ENCODE data around the gene F2R.

Gene F2R

DNA sequence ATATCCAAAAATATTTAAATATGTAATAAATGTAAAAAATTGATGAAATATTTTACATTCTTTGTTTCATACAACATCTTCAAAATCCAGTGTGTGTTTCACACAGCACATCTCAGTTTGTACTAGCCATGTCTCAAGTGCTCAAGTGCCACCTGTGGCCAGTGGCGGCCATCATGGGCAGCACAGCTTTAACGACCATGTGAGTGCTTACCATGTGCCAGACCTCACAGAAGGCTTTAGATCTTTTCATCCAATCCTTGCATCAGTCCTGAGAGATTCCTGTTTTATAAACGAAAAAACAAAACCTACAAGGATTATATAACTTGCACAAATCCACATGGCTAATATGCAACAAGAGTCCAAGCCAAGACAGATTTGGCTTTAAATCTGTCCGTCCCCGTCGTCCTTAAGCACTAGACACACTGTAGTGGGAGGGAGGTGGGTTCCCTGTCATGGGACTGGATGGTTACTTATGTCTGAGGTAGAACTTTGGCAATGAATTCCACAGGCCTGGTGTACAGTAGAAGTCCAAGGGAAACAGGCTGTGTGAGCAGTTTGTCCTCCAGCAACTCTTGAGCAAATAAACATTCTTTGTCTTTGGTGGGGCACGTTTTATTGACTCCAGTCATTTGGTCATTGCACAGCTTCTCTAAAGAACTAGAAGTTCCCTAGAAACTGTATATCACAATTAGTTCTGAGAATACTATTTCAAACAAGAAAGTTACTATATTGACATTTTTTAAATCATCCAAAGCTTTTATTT, 25.0 kb upstream of the F2R start:
- DNase-seq: no peak

DNA sequence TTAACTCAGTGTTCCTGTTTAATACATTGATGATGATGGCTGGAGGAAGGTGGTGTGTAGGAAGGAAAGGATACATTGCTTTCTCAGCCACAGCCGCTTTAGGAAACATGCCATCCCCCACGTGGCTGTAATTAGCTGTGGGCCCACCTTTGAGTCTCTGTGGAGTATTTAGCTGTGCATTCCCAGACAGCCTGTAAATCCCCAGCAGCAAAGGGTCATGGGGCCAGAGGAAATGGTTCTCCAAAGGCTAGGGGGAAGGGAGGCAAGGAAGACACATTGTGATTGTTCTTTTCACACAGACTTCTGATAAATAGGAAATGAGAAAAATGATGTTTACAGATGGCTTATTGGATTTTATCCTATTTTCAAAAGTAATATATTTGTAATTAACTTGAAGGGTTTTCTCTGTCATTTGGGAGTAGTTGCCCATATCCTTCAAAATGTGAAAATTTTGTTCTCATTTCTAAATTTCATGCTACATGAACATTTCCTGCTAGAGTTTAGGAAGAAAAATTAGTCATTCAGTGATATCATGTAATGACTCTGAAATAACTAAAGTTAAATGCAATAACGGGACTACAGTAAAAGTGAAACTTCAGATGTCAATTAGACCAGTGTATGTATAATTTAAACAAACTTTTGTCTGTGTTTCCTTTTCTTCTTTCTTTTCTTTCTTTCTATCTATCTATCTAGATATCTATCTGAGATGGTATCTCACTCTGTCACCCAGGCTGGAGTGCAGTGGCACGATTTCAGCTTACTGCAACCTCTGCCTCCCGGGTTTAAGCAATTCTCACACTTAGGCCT, 24.3 kb upstream of the F2R start:
- no peak for DNase-seq

DNA sequence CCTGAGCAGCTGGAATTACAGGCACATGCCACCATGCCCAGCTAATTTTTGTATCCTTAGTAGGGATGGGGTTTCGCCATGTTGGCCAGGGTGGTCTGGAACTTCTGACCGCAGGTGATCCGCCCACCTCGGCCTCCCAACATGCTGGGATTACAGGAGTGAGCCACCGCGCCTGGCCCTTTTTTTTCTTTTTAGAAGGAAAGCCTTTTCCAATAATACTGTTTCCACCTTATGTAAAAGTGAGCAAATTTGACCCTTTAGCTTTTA, 23.7 kb upstream of the F2R start:
- no peak for DNase-seq

DNA sequence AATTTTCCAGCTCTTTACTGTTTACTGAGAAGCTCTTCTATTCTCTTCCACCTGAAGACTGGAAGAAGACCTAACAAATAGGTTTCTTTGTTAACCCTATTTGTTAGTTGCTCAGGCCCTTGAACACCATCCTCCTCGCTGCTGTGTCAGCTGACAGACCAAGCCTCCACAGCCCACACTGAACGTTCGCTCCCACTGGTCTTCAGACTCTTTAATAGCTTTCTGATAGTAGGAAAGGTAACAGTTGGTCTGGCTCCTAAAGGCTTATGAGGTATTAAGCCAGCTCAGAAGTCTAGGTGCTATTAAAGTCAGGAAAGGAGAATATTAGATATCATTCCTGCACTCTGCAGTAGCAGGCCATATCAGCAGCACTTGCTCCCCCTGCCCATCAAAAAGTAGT, 23.3 kb upstream of the F2R start:
- DNase-seq: no peak

DNA sequence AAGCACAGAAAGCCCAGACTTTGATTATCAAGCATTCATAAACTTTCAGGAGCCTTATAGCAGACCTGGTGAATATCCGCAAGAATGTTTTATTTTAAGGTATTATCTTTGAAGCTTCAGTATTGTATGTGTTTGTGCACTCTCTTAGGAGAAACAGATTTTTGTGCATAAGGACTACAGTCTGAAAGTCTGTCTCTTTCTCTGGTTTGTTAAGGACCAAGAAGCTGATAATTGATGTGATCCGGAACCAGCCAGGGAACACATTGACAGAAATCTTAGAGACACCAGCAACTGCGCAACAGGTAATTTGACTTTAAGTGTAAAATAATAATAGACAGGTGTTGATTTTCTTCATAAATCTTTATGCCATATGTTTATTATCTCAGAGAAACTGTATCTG, 22.8 kb upstream of the F2R start:
- DNase-seq: no peak

DNA sequence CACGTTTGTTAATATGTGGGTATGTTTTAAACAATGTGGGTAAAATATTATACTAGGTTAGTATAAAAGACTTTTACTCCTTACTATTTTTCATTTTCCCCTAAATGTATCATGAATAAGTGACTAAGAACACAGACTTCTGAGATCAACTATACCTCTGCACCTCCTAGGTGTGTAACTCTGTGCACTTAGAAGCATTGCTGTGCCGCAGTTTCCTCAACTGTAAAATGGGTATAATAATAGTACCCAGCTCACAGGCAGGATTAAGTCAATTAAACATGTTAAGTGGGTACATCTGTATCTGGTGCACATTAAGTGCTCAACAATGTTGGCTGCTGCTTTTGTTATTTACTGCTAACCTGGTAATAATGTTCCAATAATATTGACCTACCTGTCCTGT, 21.6 kb upstream of the F2R start:
- no peak for DNase-seq

DNA sequence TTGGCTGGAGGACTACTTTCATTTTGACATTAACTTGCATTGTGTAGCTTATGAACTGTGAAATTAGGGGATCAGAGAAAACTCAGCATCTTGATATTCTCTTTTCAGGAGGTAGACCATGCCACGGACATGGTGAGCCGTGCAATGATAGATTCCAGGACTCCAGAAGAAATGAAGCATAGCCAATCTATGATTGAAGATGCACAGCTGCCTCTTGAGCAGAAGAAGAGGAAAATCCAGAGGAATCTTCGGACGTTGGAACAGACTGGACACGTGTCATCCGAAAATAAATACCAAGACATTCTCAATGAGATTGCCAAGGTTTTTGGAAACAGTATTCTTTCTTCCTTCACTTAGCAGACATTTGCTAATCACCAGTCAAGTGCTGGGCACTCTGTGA, 20.6 kb upstream of the F2R start:
- no peak for DNase-seq

DNA sequence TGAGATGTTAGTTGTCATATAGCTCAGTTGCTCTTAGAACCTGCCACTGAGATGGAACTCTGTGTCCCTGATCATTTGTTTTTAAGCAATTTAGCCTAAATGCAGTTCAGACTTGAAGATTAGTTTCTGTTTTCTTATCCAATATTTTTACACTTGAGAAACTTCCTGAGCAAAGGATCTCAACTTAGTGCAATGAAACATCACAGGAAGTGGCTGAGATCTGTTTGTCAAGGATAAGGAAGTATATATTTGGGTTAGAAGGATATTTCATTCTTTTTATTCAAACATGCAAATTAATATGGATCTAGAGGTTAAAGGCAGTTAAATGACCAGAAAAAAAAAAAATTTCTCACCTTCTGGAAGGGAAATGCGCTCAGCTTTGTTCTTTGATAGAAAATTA, 19.7 kb upstream of the F2R start:
- DNase-seq: no peak

DNA sequence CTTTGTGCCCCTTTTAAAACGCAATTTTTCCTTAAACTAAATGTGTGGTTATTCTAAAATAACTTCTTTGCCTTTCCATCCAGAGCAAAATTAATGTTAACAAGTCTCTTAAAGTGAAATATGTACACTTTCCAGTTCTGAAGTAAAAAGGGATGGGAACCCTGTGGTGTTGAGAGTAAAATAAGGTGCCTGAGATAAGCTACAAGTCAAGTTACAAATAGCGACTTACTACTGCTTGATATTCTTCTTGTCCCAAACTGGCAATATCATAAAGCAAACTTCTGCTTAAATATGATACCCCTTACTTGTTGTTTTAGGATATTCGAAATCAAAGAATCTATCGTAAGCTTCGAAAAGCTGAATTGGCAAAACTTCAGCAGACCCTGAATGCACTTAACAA, 18.3 kb upstream of the F2R start:
- no peak for DNase-seq

DNA sequence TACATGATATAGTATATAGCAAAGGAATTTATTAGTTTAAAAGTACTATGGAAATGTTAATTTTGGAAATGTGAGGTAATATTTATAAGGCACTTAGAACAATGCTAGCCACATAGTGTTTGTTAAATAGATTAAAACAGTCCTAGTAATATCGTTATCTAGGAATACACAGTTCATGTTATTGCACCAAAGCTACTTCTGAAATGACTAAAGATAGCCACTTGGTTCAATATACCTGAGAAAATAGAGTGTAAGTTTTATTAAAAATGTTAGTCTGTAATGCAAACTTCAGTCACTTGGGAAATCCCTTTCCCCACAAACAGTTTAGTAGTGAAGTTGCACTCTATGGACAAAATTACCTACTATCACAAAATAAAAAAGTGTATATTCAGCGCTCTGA, 15.4 kb upstream of the F2R start:
- no peak for DNase-seq

DNA sequence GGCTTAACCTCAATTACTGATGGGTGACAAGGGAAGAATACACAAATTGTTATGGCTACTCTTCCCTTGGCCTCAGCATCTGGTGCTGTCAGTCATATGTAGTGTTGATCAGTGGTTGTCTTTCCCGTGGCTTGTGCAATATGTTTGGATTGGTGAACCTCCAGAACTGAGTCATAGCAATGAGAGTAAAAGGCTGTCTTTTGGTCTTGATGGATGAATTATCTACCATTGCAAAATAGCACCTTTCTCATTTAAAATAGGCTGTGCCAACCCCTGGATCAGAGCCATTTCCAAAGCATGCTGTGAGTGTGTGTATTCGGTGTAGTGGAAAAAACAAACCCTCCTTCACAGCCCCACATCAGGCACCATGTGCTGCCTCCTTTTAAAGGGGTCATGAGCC, 14.6 kb upstream of the F2R start:
- DNase-seq: no peak

DNA sequence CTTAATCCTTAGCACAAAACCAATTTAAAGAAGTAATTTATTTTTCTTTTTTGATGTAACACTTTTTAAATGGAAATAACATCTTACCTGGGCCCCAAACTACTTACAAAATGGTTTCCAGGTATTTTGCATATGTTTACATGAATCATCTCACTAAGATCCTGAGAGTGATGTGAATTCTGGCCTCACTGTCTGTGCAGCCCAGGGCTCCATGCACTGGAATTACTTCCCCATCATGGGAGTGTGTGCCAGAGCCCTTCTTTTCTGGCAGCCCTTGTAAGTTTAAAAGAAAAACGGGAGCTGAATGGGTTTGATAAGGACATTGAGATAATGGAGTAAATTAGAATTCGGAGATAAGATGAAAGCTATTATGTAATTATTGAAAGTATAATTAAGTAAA, 12.2 kb upstream of the F2R start:
- DNase-seq: no peak

DNA sequence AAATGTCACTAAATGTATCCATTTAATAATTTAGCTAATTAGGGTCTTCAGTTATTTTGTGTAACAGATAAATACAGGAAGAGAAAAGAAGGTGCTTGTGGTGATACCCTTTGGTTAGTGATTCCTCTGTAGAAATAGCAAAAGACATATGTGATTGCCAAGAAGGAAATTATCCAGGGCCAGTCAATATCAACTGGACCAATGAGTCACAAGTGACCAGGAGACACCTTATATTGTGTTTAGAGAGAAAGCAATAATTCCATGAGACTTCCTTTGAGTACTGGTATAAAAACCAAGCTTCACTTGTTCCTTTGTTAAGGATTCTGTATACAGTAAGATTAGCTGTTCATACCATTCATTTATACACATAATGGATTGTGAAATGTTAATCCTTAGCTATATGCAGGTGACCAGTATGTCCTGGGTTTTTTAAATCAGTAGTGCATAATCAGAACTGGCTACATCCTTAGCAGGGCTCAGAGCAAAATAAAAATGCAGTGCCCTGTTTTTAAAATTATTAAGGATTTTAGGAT, 11.7 kb upstream of the F2R start:
- DNase-seq: no peak

DNA sequence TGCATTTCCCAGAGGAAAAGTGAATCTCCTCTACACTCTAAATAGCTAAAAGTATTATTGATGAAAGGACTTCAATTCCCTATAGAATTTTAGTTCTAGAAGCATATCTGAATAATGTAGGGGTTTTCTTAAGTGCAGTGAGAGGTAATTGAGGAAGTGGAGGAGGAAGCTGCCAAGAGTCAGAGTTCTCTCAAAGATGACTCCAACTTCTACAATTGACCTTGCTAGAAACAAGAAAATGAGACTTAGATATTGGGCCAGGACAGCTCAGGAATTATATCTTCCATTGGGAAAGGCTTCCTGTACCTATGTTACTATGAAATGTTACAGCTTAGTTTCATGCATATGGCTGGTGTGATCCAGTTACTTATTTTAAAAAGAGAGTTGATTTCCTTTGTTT, 10.4 kb upstream of the F2R start:
- no peak for DNase-seq

DNA sequence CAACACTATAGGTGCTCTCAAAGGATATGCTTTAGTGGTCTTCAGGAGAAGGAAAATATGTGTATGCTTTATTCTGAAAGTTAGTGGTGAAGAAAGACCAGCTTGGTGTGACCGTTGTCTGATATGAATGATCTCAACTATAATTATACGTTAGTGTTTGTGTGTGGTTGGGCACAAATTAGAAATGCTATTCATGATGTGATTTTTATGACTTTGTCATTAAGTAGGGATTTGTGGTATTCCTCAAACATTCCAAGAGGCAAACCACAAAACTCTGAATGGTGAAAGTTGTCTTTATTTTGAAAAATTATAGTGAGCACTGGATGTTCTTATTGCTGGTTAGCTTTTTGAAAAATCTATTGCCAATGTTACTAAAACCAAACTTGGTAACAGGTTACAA, 6.2 kb upstream of the F2R start:
- DNase-seq: no peak

DNA sequence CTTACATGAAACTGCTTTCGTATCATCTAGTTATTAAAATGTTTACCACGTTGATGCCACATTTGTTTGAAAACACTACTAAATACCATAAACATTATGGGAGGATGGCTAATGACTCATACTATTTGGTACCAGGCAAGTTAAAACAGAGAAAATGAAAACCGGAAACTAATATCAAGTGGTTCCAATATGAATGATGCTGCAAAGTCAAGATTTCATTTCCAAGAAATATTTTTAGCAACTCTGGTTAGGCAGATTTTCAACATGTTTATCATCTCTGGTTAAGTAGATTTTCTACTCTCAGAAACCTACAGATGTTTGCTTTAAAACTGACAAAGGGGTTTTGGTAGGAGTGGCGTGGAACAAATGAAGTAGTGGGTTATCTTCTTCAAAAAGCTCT, 4.9 kb upstream of the F2R start:
- no peak for DNase-seq

DNA sequence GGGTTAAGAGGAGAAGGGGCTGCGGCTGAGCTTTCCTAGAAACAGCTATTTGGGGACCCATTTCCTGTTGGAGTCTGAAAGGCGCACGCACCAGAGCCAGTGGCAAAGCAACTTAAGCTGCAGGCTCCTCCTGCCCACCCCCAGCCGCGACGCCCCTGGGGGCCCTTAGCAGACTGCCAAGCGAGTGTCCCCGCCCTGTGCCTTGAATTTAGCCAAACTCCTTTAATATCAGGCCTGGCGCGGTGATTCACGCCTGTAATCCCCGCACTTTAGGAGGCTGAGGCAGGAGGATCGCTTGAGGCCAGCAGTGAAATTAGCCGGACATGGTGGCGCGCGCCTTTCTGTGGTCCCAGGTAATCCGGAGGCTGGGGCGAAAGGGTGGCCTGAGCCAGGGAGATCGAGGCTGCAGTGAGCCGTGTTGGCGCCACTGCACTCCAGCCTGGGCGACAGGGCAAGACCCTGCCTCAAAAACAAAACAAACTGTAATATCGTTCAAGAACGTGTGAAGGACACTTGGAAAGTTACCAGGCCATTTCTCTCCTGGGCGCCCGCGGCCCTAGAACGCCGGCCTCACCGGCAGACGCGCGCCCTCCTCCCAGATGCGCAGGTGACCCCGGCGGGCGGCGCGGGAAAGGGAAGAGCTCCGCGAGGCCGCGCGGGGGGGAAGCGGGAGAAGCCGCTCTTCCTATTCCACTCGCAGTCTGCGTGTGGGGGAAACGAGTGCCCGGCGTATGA, 1.0 kb upstream of the F2R start:
- peak; percentile 3 for DNase-seq

DNA sequence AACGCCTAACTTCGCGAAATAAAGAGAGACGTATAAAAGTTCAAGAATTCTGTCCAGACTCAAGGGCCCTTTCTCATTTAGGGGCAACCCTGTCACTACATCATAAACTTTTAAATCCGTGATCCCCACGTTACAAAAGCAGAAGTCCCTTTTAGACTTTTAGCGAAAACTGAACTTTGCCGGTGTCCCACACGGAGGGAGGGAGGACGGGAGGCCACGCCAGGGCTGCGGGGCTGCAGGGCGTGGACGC, 515 bp upstream of the F2R start:
- no peak for DNase-seq

DNA sequence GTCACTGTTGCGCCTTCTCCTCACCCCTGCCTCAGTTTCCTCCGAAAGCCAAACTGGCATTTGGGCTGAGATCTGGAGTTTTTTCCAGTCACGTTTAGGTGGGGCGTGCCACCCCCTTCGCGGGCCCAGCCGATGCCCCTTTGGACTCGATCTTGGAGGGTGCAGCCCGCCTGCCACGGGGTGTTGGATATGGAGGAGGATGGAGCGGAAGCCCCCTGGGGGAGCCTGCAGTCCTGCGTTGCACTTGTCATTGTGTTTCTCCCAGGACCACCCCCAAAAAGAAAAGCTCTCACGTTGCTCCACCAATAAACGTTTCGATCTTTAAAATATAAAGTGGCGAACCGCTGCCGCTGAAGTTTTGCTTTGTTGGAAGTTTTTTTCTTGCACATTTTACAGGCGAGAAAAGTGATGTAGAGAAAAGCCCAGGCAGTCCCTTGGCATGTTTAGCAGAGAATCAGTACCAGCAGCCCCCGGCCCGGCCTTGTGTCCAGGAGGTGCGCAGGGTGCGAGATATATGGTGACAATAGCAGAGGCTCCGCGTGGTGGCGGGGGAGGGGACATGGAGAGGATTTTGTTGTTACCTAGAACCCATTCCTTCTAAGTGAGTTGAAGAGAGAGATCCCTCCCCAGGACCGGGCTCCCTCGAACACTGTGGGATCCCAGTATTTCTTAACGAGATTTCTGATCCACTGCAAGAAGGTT, 681 bp downstream of the F2R start:
- DNase-seq: no peak

DNA sequence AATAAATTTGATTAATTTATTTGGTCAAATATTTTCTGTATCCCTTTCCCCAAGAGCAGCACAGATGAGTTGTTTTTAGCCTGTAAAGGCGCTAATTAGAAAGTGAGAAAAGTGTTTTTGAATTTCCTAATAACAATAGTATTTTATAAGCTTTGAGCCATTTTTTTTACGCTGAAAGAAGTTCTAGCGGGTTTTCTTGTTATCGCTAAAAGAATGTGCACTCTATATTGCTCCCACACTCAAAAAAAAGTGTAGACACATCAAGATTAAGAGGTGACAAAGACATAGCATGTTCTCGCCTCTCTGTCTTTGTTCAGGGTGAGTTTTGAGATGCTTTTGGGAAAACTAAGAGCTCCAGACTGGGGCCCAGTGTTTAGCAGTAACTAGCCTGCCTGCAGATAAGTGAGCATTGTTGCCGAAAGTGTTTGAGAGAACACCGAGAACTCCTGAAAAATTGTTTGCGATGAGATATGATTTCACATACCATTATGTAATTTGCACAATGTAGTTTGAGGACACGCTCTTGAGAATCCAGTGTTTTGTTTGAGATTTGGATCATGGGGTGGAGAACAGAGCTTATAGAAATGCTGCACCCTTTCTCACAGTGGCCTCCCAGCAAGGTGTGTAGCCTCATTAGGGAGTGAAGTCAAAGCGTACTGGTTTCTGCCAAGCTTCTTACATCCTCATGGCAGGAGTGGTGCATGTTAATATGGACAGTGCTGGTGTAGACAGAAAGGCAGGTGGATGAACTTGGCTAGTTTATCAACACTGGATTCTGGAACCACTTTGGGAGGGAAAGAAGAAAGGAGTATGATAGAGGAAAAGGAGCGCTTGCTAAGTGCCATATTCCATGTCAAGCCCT, 1.5 kb downstream of the F2R start:
- no peak for DNase-seq

DNA sequence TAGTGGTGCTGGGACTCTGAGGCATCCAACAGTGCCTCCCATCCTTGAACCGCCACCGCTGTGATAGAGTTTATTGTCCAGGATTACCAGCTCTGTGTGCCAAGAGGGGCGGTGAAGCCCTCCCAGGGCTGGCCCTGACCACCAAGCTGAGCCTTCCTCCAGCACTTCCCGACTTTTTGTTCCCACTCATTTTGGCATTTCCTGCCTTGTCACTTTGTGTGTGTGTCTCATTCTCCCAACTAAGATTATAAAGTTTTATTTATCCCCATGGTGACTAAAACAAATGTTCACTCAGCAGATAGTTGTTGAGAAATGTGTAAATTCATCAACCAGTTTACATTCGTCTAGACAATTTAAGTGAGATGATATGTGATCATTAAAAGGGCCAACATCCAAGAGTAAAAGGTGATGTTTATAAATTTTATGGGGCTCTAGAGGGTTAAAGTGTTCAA, 2.5 kb downstream of the F2R start:
- no peak for DNase-seq

DNA sequence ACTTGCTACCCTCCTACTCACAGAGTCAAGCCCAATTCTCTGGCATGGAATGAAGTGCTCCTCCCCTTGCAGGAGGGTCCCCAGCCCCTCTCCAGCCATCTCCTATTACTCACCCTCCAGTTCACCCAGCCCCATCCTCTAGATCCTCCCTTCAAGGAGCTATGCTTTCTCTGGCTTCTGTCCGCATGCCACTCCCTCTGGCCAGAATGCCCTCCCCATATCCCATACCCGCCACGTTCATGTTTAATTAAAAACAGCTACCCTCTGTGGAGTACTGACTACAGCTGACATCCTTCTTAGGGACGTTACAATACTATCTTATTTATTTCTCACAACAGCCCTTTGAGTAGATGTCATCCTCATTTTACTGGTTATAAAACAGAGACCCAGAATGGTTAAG, 3.0 kb downstream of the F2R start:
- DNase-seq: no peak
